PC-9 (cell line): Measurements from ENCODE around the gene CREM. TPM values are rescaled to one million over a fixed set of nuclear protein-coding genes. Genes with fewer than 3 reads are reported as not detected.

Experiments used
- BruUV-seq: library from RNA; stranded (reverse); fragments of 400-500 nt; replicated peaks from 2 replicates; lab custom pipeline; 2021; lab: Mats Ljungman, UMichigan
- CTCF ChIA-PET: fragments of 300-600 bp; sonication (Branson Sonifier 250); formaldehyde crosslinking; loops from one replicate; lab custom pipeline; 2022; ENCODE audit warnings: antibody characterized with exemption; lab: Charles Lee
- POLR2A ChIA-PET: fragments of 300-600 bp; sonication (Branson Sonifier 250); formaldehyde crosslinking; loops from one replicate; lab custom pipeline; 2022; ENCODE audit warnings: antibody characterized with exemption; ENCODE audit not compliant: unreplicated experiment; lab: Charles Lee
- DNase-seq, 2 experiments: peaks; one replicate each; pipeline versions ENCODE4 v3.0.0 to v3.0.0-alpha.2; 2015 to 2022; ENCODE audit warnings: mixed read lengths in 1 of 2
- H2AFZ ChIP-seq: fragments of 200-600 bp; sonication (generic); 2 replicates; pipeline ENCODE4 v1.8.1; 2017; ENCODE audit warnings: antibody characterized with exemption
- H3F3A ChIP-seq: fragments of 200-600 bp; sonication (generic); 2 replicates; pipeline ENCODE4 v1.8.1; 2017; ENCODE audit warnings: antibody characterized with exemption, mild to moderate bottlenecking, low read depth; ENCODE audit not compliant: insufficient read depth
- H3K27ac ChIP-seq: fragments of 200-600 bp; sonication (generic); 2 replicates; pipeline ENCODE4 v1.6.1; 2016; ENCODE audit warnings: mixed run types
- H3K27me3 ChIP-seq: fragments of 200-600 bp; sonication (generic); 2 replicates; pipeline ENCODE4 v1.6.1; 2016; ENCODE audit warnings: low read depth, mixed run types; ENCODE audit not compliant: insufficient read depth
- H3K36me3 ChIP-seq: fragments of 200-600 bp; sonication (generic); 2 replicates; pipeline ENCODE4 v1.6.1; 2016; ENCODE audit warnings: low read depth, mixed run types
- H3K4me1 ChIP-seq: fragments of 200-600 bp; sonication (generic); replicated peaks from 2 replicates; pipeline ENCODE4 v1.6.1; 2016; ENCODE audit warnings: mixed run types; ENCODE audit not compliant: insufficient read depth
- H3K4me2 ChIP-seq: fragments of 200-600 bp; sonication (generic); 2 replicates; pipeline ENCODE4 v1.6.1; 2017; ENCODE audit warnings: mixed run types
- H3K4me3 ChIP-seq: fragments of 200-600 bp; sonication (generic); 2 replicates; pipeline ENCODE4 v1.6.1; 2016; ENCODE audit warnings: mixed run types
- H3K79me2 ChIP-seq: fragments of 200-600 bp; sonication (generic); 2 replicates; pipeline ENCODE4 v1.6.1; 2017; ENCODE audit warnings: low read depth, mixed run types
- H3K9me2 ChIP-seq: fragments of 200-600 bp; sonication (generic); 2 replicates; pipeline ENCODE4 v1.8.1; 2017; ENCODE audit warnings: mild to moderate bottlenecking; ENCODE audit not compliant: insufficient read depth
- H3K9me3 ChIP-seq: fragments of 200-600 bp; sonication (generic); 2 replicates; pipeline ENCODE4 v1.8.1; 2016; ENCODE audit warnings: low read depth; ENCODE audit not compliant: insufficient read depth
- H4K20me1 ChIP-seq: fragments of 200-600 bp; sonication (generic); 2 replicates; pipeline ENCODE4 v1.8.1; 2017; ENCODE audit not compliant: insufficient read depth
- CTCF ChIP-seq: fragments of 200-600 bp; sonication (generic); conservative IDR thresholded peaks from 2 replicates; pipeline ENCODE4 v1.6.1; 2017; ENCODE audit warnings: mixed run types, antibody characterized with exemption, mild to moderate bottlenecking, moderate library complexity
- EZH2 ChIP-seq: fragments of 200-600 bp; sonication (generic); IDR thresholded peaks from 2 replicates; pipeline ENCODE4 v1.8.0; 2017; ENCODE audit warnings: antibody characterized with exemption, low read depth
- intact Hi-C: fragments of 100-400 bp; cut with micrococcal nuclease; formaldehyde crosslinking; loops from one replicate; pipeline ENCODE4 v1.10.0; 2022; ENCODE audit not compliant: unreplicated experiment
- total RNA-seq: library from RNA; stranded (reverse); gene quantifications from 2 replicates; pipeline ENCODE4 v1.2.3, GENCODE V29; 2021

CREM gene
- total RNA-seq, 1 experiment from 2014 or later = 25.6 TPM

- peak overlapping the region; percentile 78 for H2AFZ ChIP-seq
- peak overlapping the region; percentile 82 for H3K4me2 ChIP-seq
- BruUV-seq = no TSS peak
- POLR2A ChIA-PET = interaction anchor here (0.6 kb wide), 2 partner anchors 223 to 1657 kb away, joined by 5 to 12 read pairs; no protein-coding TSS in a partner anchor
- no peaks in the 10 kb centered on the region for H3K36me3 ChIP-seq
- peak overlapping the region; percentile 88 for H3K27ac ChIP-seq
- CTCF ChIA-PET = interaction anchor here (0.6 to 1.2 kb wide), 3 partner anchors 68 to 328 kb away, joined by 4 to 10 read pairs (median 4); no protein-coding TSS in a partner anchor
- peaks cover 16% of the 10 kb centered on the region; the same call in 1 of the 2 replicates for H3F3A ChIP-seq
- peak in 1 of 2 experiments; percentile 32 for DNase-seq
- H3K4me1 ChIP-seq = peaks cover 16% of the 10 kb centered on the region
- TF ChIP-seq CTCF = 0 out of 2 replicates have a peak, but pooled peaks have one; percentile 14
- no peak for TF ChIP-seq EZH2
- H3K79me2 ChIP-seq = peaks cover 25% of the 10 kb centered on the region
- H3K9me3 ChIP-seq = no peaks in the 10 kb centered on the region
- H3K27me3 ChIP-seq = no peaks in the 10 kb centered on the region
- H3K9me2 ChIP-seq = no peaks in the 10 kb centered on the region
- peak overlapping the region; percentile 90 for H3K4me3 ChIP-seq
- intact Hi-C loops = loop anchor here (2.0 to 10.0 kb wide), 5 partner anchors 67 to 1647 kb away; partner anchors contain the start of gene CCNY
- H4K20me1 ChIP-seq = no peaks in the 10 kb centered on the region
These were observed 744 bp downstream of the CREM start for GRCh38 chr10:35127289-35127891.

- Histone ChIP-seq H3K4me1 (peaks cover 16% of the 10 kb centered on the region), H3K36me3 (no peaks in the 10 kb centered on the region), H4K20me1 (no peaks in the 10 kb centered on the region), H3K9me2 (no peaks in the 10 kb centered on the region), H3K4me3 (peak overlapping the region; percentile 90; the same call in 1 of the 2 replicates), H3K27ac (no peak overlapping the region), H3F3A (peaks cover 16% of the 10 kb centered on the region; the same call in 1 of the 2 replicates), H3K27me3 (no peaks in the 10 kb centered on the region), H3K79me2 (peaks cover 25% of the 10 kb centered on the region), H3K9me3 (no peaks in the 10 kb centered on the region), H2AFZ (no peak overlapping the region), H3K4me2 (peak overlapping the region; percentile 82)
- ChIA-PET POLR2A (no interaction called here), CTCF (no interaction called here)
- BruUV-seq = no TSS peak
- TF ChIP-seq CTCF (no peak), EZH2 (no peak)
- intact Hi-C loops = loop anchor here (5.0 to 10.0 kb wide), 3 partner anchors 206 to 1646 kb away; partner anchors contain the start of gene CCNY
- DNase-seq = no peak
These were observed 2.6 kb downstream of the CREM start for GRCh38 chr10:35129185-35129674.

GRCh38 chr10:35130663-35131062 lies 4.0 kb downstream of the CREM start:
- ChIA-PET CTCF (no interaction called here), POLR2A (no interaction called here)
- no peak for TF ChIP-seq EZH2
- TF ChIP-seq CTCF = no peak
- Histone ChIP-seq H4K20me1 (no peaks in the 10 kb centered on the region), H3K4me3 (no peak overlapping the region), H3K4me1 (peaks cover 16% of the 10 kb centered on the region), H2AFZ (no peak overlapping the region), H3K36me3 (no peaks in the 10 kb centered on the region), H3K27ac (0 out of 2 replicates have a peak overlapping the region, but pooled peaks have one; percentile 3), H3K4me2 (peak overlapping the region; percentile 34), H3K27me3 (no peaks in the 10 kb centered on the region), H3F3A (peaks cover 8% of the 10 kb centered on the region; the same call in 1 of the 2 replicates), H3K9me2 (no peaks in the 10 kb centered on the region), H3K9me3 (no peaks in the 10 kb centered on the region), H3K79me2 (peaks cover 25% of the 10 kb centered on the region)
- intact Hi-C loops = no loop called here
- peak in 1 of 2 experiments; percentile 80 for DNase-seq
- BruUV-seq = no TSS peak
